GM23338 (cell line): ENCODE results near the gene SPTLC2. TPM values are rescaled to one million over a fixed set of nuclear protein-coding genes. Genes with fewer than 3 reads are reported as not detected.

Experiments
- ATAC-seq: fragments of 200-7000 bp; cut with Tn5 transposase; 3 replicates; pipeline ENCODE4 v1.9.1; 2020
- DNase-seq: peaks from one replicate; pipeline ENCODE4 v3.0.0-alpha.2; 2015; ENCODE audit warnings: low spot score
- H2AFZ ChIP-seq: fragments of 200-600 bp; sonication (generic); 2 replicates; pipeline ENCODE4 v1.8.0; 2016; ENCODE audit warnings: antibody characterized with exemption, mild to moderate bottlenecking, moderate library complexity
- H3F3A ChIP-seq: fragments of 200-600 bp; sonication (generic); replicated peaks from 2 replicates; pipeline ENCODE4 v1.8.0; 2017; ENCODE audit warnings: antibody characterized with exemption, mixed run types, low read depth
- H3K27ac ChIP-seq: fragments of 200-600 bp; sonication (generic); 2 replicates; pipeline ENCODE4 v1.6.1; 2016; ENCODE audit warnings: low read depth
- H3K27me3 ChIP-seq: fragments of 200-600 bp; sonication (generic); 2 replicates; pipeline ENCODE4 v1.8.0; 2016; ENCODE audit warnings: mild to moderate bottlenecking, mixed run types, moderate library complexity; ENCODE audit not compliant: insufficient read depth
- H3K36me3 ChIP-seq: fragments of 200-600 bp; sonication (generic); 2 replicates; pipeline ENCODE4 v1.8.0; 2016; ENCODE audit warnings: mild to moderate bottlenecking; ENCODE audit not compliant: insufficient read depth
- H3K4me1 ChIP-seq: fragments of 200-600 bp; sonication (generic); 2 replicates; pipeline ENCODE4 v1.8.0; 2016; ENCODE audit warnings: mild to moderate bottlenecking, moderate library complexity; ENCODE audit not compliant: insufficient read depth
- H3K4me2 ChIP-seq: fragments of 200-600 bp; sonication (generic); 2 replicates; pipeline ENCODE4 v1.7.1; 2017; ENCODE audit warnings: mixed run types
- H3K4me3 ChIP-seq: fragments of 200-600 bp; sonication (generic); 2 replicates; pipeline ENCODE4 v1.6.1; 2016; ENCODE audit warnings: mixed run types
- H3K79me2 ChIP-seq: fragments of 200-600 bp; sonication (generic); replicated peaks from 2 replicates; pipeline ENCODE4 v1.8.0; 2017; ENCODE audit warnings: mild to moderate bottlenecking; ENCODE audit not compliant: insufficient read depth
- H3K9me2 ChIP-seq: fragments of 200-600 bp; sonication (generic); 2 replicates; pipeline ENCODE4 v1.8.0; 2017; ENCODE audit not compliant: insufficient read depth
- H4K20me1 ChIP-seq: fragments of 200-600 bp; sonication (generic); replicated peaks from 2 replicates; pipeline ENCODE4 v1.8.0; 2017; ENCODE audit warnings: mild to moderate bottlenecking; ENCODE audit not compliant: insufficient read depth
- H3K27ac Mint-ChIP-seq: 2 replicates; pipeline ENCODE4 v1.8.0; 2020; ENCODE audit warnings: inconsistent platforms, mild to moderate bottlenecking, moderate library complexity, mixed read lengths
- H3K27me3 Mint-ChIP-seq: 3 replicates; pipeline ENCODE4 v1.8.0; 2022; ENCODE audit warnings: low read depth, mild to moderate bottlenecking, moderate library complexity, mixed read lengths, inconsistent platforms; ENCODE audit not compliant: insufficient read depth, poor library complexity
- H3K36me3 Mint-ChIP-seq: 3 replicates; pipeline ENCODE4 v1.8.0; 2021; ENCODE audit warnings: low read depth, mild to moderate bottlenecking, inconsistent platforms, moderate library complexity, mixed read lengths
- H3K4me1 Mint-ChIP-seq: 3 replicates; pipeline ENCODE4 v1.8.0; 2020; ENCODE audit warnings: mild to moderate bottlenecking, inconsistent platforms, mixed read lengths
- H3K4me3 Mint-ChIP-seq: 3 replicates; pipeline ENCODE4 v1.8.0; 2021; ENCODE audit warnings: moderate library complexity, mild to moderate bottlenecking, inconsistent platforms, mixed read lengths
- H3K9me3 Mint-ChIP-seq: 3 replicates; pipeline ENCODE4 v1.8.0; 2020; ENCODE audit warnings: moderate library complexity, mild to moderate bottlenecking, inconsistent platforms, mixed read lengths
- CREB1 ChIP-seq: fragments of 250-450 bp; sonication (Bioruptor Pico); IDR thresholded peaks from 2 replicates; pipeline ENCODE4 v1.5.0; 2020; ENCODE audit warnings: low read depth, mild to moderate bottlenecking, moderate library complexity
- EZH2 ChIP-seq: fragments of 200-600 bp; sonication (generic); IDR thresholded peaks from one replicate; pipeline ENCODE4 v1.8.0; 2017; ENCODE audit warnings: antibody characterized with exemption, mild to moderate bottlenecking, low read depth; ENCODE audit not compliant: unreplicated experiment
- EZH2phosphoT487 ChIP-seq: fragments of 200-600 bp; sonication (generic); IDR thresholded peaks from one replicate; pipeline ENCODE4 v1.8.1; 2018; ENCODE audit warnings: antibody characterized with exemption; ENCODE audit not compliant: unreplicated experiment
- JUNB ChIP-seq: IDR thresholded peaks from one replicate; pipeline ENCODE4 v1.6.1; 2016; ENCODE audit warnings: antibody characterized with exemption; ENCODE audit not compliant: unreplicated experiment
- NANOG ChIP-seq: IDR thresholded peaks from 2 replicates; pipeline ENCODE4 v1.6.1; 2016; ENCODE audit warnings: antibody characterized with exemption, borderline replicate concordance
- POLR2AphosphoS5 ChIP-seq: IDR thresholded peaks from 2 replicates; pipeline ENCODE4 v1.6.1; 2016; ENCODE audit warnings: antibody characterized with exemption, low read depth
- STAT1 ChIP-seq: IDR thresholded peaks from one replicate; pipeline ENCODE4 v1.6.1; 2016; ENCODE audit warnings: antibody characterized with exemption; ENCODE audit not compliant: unreplicated experiment
- ZNF114 ChIP-seq: fragments of 250-450 bp; sonication (Bioruptor Pico); IDR thresholded peaks from 2 replicates; pipeline ENCODE4 v1.5.0; 2020; ENCODE audit warnings: mild to moderate bottlenecking, moderate library complexity
- ZNF331 ChIP-seq: fragments of 250-450 bp; sonication (Bioruptor Pico); IDR thresholded peaks from 2 replicates; pipeline ENCODE4 v1.5.0; 2020; ENCODE audit warnings: low read depth, mild to moderate bottlenecking, moderate library complexity
- ZNF462 ChIP-seq: fragments of 250-450 bp; sonication (Bioruptor Pico); IDR thresholded peaks from 2 replicates; pipeline ENCODE4 v1.5.0; 2020; ENCODE audit warnings: mild to moderate bottlenecking, moderate library complexity
- polyA plus RNA-seq: library from polyadenylated mRNA; unstranded; fragments of >200 nt; fragmentation: Nextera tagmentation; extraction: Ambion mirVana; gene quantifications from 2 replicates; pipeline ENCODE4 v1.2.1, GENCODE V29; 2016
- total RNA-seq: library from RNA; depleted of rRNA; stranded (reverse); fragments of >200 nt; shearing (Covaris generic); gene quantifications from 2 replicates; pipeline ENCODE4 v1.2.3, GENCODE V29; 2014
- TF ChIP-seq, protein P1 (sequence below), 2 experiments: fragments of 200-600 bp in 1 of 2; sonication (generic) in 1 of 2; conservative IDR thresholded peaks; 2 replicates each; pipeline versions ENCODE4 v1.5.1 to v1.6.1; 2016 to 2017; ENCODE audit warnings: antibody characterized with exemption in 2 of 2, low read depth in 2 of 2, mild to moderate bottlenecking in 2 of 2, moderate library complexity in 1 of 2
- TF ChIP-seq, protein P2 (sequence below): IDR thresholded peaks from one replicate; pipeline ENCODE4 v1.6.1; 2018; ENCODE audit warnings: antibody characterized with exemption; ENCODE audit not compliant: unreplicated experiment
- TF ChIP-seq, protein P3 (sequence below): IDR thresholded peaks from 2 replicates; pipeline ENCODE4 v1.6.1; 2016; ENCODE audit warnings: antibody characterized with exemption

Gene SPTLC2
- total and polyA plus RNA-seq, 2 experiments from 2014 or later = 22.3 to 38.9 TPM

- TF ChIP-seq ZNF462 (CRISPR knock-in tag) (no peak), ZNF114 (CRISPR knock-in tag) (no peak), STAT1 (no peak)
- TF ChIP-seq, protein P1, sequence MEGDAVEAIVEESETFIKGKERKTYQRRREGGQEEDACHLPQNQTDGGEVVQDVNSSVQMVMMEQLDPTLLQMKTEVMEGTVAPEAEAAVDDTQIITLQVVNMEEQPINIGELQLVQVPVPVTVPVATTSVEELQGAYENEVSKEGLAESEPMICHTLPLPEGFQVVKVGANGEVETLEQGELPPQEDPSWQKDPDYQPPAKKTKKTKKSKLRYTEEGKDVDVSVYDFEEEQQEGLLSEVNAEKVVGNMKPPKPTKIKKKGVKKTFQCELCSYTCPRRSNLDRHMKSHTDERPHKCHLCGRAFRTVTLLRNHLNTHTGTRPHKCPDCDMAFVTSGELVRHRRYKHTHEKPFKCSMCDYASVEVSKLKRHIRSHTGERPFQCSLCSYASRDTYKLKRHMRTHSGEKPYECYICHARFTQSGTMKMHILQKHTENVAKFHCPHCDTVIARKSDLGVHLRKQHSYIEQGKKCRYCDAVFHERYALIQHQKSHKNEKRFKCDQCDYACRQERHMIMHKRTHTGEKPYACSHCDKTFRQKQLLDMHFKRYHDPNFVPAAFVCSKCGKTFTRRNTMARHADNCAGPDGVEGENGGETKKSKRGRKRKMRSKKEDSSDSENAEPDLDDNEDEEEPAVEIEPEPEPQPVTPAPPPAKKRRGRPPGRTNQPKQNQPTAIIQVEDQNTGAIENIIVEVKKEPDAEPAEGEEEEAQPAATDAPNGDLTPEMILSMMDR (conservative IDR thresholded peaks at IDR 0.05; ENCODE audit: low read depth in 2 of 2) = no peak
Observed at GRCh38 chr14:77590845-77591485, 25.5 kb downstream of the SPTLC2 start (continued).

DNA sequence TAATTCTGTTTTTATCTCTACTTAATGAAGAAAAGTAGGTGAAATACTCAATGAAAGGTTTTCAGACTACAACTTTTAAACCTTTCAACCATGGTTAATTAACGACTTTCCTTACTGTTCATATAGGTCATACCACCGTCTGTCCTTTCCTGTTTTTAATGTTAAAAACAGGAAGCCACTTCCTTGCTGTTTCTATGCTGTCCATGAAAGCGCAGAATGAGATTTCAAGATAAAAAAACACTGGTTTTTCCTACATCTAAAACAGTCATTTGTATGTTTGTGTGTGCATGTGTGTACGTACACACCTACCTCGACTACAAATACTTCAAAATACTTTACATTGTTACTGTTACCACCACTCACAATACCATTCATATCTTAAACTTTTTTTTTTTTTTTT is 27.3 kb downstream of the SPTLC2 start:
- Mint-ChIP-seq H3K36me3 (peaks cover 7% of the 10 kb centered on the region; the same call in 2 of the 3 replicates), H3K4me3 (no peak overlapping the region), H3K9me3 (no peaks in the 10 kb centered on the region), H3K27me3 (peaks cover 5% of the 10 kb centered on the region), H3K4me1 (peaks cover 5% of the 10 kb centered on the region; the same call in 2 of the 3 replicates), H3K27ac (no peak overlapping the region)
- Histone ChIP-seq H2AFZ (no peak overlapping the region), H3K4me3 (no peak overlapping the region), H3K36me3 (no peaks in the 10 kb centered on the region), H3K79me2 (peaks cover 86% of the 10 kb centered on the region), H3K27ac (no peak overlapping the region), H4K20me1 (peaks cover 15% of the 10 kb centered on the region), H3K27me3 (no peaks in the 10 kb centered on the region), H3F3A (no peaks in the 10 kb centered on the region), H3K9me2 (no peaks in the 10 kb centered on the region), H3K4me1 (peaks cover 6% of the 10 kb centered on the region; the same call in 1 of the 2 replicates), H3K4me2 (no peak overlapping the region)
- ATAC-seq (no peak), DNase-seq (no peak)
- no peak for TF ChIP-seq POLR2AphosphoS5
- TF ChIP-seq EZH2 = no peak
- TF ChIP-seq, protein P2, sequence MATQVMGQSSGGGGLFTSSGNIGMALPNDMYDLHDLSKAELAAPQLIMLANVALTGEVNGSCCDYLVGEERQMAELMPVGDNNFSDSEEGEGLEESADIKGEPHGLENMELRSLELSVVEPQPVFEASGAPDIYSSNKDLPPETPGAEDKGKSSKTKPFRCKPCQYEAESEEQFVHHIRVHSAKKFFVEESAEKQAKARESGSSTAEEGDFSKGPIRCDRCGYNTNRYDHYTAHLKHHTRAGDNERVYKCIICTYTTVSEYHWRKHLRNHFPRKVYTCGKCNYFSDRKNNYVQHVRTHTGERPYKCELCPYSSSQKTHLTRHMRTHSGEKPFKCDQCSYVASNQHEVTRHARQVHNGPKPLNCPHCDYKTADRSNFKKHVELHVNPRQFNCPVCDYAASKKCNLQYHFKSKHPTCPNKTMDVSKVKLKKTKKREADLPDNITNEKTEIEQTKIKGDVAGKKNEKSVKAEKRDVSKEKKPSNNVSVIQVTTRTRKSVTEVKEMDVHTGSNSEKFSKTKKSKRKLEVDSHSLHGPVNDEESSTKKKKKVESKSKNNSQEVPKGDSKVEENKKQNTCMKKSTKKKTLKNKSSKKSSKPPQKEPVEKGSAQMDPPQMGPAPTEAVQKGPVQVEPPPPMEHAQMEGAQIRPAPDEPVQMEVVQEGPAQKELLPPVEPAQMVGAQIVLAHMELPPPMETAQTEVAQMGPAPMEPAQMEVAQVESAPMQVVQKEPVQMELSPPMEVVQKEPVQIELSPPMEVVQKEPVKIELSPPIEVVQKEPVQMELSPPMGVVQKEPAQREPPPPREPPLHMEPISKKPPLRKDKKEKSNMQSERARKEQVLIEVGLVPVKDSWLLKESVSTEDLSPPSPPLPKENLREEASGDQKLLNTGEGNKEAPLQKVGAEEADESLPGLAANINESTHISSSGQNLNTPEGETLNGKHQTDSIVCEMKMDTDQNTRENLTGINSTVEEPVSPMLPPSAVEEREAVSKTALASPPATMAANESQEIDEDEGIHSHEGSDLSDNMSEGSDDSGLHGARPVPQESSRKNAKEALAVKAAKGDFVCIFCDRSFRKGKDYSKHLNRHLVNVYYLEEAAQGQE = no peak
- TF ChIP-seq NANOG = no peak
- no peak for TF ChIP-seq CREB1
- TF ChIP-seq STAT1 = no peak
- TF ChIP-seq ZNF114 (CRISPR knock-in tag) = no peak
- TF ChIP-seq, protein P3, sequence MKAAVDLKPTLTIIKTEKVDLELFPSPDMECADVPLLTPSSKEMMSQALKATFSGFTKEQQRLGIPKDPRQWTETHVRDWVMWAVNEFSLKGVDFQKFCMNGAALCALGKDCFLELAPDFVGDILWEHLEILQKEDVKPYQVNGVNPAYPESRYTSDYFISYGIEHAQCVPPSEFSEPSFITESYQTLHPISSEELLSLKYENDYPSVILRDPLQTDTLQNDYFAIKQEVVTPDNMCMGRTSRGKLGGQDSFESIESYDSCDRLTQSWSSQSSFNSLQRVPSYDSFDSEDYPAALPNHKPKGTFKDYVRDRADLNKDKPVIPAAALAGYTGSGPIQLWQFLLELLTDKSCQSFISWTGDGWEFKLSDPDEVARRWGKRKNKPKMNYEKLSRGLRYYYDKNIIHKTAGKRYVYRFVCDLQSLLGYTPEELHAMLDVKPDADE = no peak
- TF ChIP-seq EZH2phosphoT487 = no peak
- TF ChIP-seq ZNF331 (CRISPR knock-in tag) = no peak
- TF ChIP-seq JUNB = no peak
